WTC11 (cell line): Measurements from ENCODE around the gene SERP1. TPM values are rescaled to one million over a fixed set of nuclear protein-coding genes. Genes with fewer than 3 reads are reported as not detected.

ENCODE experiments used
- ATAC-seq: fragments of 200-7000 bp; cut with Tn5 transposase; 2 replicates; pipeline ENCODE4 v1.10.0; 2021; ENCODE audit warnings: mild to moderate bottlenecking, moderate library complexity
- CTCF ChIA-PET: fragments of 300-600 bp; sonication (Branson Sonifier 250); formaldehyde crosslinking; loops from one replicate; lab custom pipeline; 2021; ENCODE audit warnings: antibody characterized with exemption; lab: Charles Lee
- POLR2A ChIA-PET: fragments of 350-600 bp; sonication (Branson Sonifier 250); formaldehyde crosslinking; loops from one replicate; lab custom pipeline; 2021; ENCODE audit warnings: antibody characterized with exemption; lab: Charles Lee
- DNase-seq: peaks from one replicate; pipeline ENCODE4 v3.0.0; 2021; ENCODE audit warnings: low spot score
- H3K27ac Mint-ChIP-seq: 2 replicates; pipeline ENCODE4 v1.8.0; 2021; ENCODE audit warnings: mixed read lengths
- H3K27me3 Mint-ChIP-seq: 2 replicates; pipeline ENCODE4 v1.8.0; 2021; ENCODE audit warnings: low read depth, mild to moderate bottlenecking, moderate library complexity, mixed read lengths
- H3K36me3 Mint-ChIP-seq: 2 replicates; pipeline ENCODE4 v1.8.0; 2021; ENCODE audit warnings: mixed read lengths
- H3K4me1 Mint-ChIP-seq: 2 replicates; pipeline ENCODE4 v1.8.0; 2022; ENCODE audit warnings: mixed read lengths
- H3K4me3 Mint-ChIP-seq: 2 replicates; pipeline ENCODE4 v1.8.0; 2021; ENCODE audit warnings: mild to moderate bottlenecking, moderate library complexity, mixed read lengths
- H3K9me3 Mint-ChIP-seq: 2 replicates; pipeline ENCODE4 v1.8.0; 2021; ENCODE audit warnings: mixed read lengths
- ARID4B ChIP-seq: sonication (generic); formaldehyde crosslinking; IDR thresholded peaks from 2 replicates; pipeline ENCODE4 v1.8.0; 2023; ENCODE audit warnings: missing genetic modification reagents, mild to moderate bottlenecking, borderline replicate concordance
- ATF1 ChIP-seq: sonication (generic); formaldehyde crosslinking; IDR thresholded peaks from 2 replicates; pipeline ENCODE4 v1.8.1; 2023; ENCODE audit warnings: mild to moderate bottlenecking, moderate library complexity, missing genetic modification reagents
- CREB1 ChIP-seq: sonication (generic); formaldehyde crosslinking; IDR thresholded peaks from 2 replicates; pipeline ENCODE4 v1.8.0; 2023; ENCODE audit warnings: mild to moderate bottlenecking, missing genetic modification reagents
- CREM ChIP-seq: sonication (generic); formaldehyde crosslinking; IDR thresholded peaks from 2 replicates; pipeline ENCODE4 v1.8.1; 2022; ENCODE audit warnings: mild to moderate bottlenecking, missing genetic modification reagents, moderate library complexity
- CTCF ChIP-seq: fragments of 200-600 bp; IDR thresholded peaks from 2 replicates; pipeline ENCODE4 v1.8.0; 2022; ENCODE audit warnings: antibody characterized with exemption
- E2F5 ChIP-seq: sonication (generic); formaldehyde crosslinking; IDR thresholded peaks from 2 replicates; pipeline ENCODE4 v1.8.1; 2022; ENCODE audit warnings: mild to moderate bottlenecking, moderate library complexity, missing genetic modification reagents
- ELF4 ChIP-seq: sonication (generic); formaldehyde crosslinking; IDR thresholded peaks from 2 replicates; pipeline ENCODE4 v1.8.1; 2022; ENCODE audit warnings: low read depth, mild to moderate bottlenecking, moderate library complexity, missing genetic modification reagents
- FOXJ3 ChIP-seq: sonication (generic); formaldehyde crosslinking; IDR thresholded peaks from 2 replicates; pipeline ENCODE4 v1.9.0; 2021; ENCODE audit warnings: missing genetic modification reagents, mild to moderate bottlenecking, borderline replicate concordance
- FOXP1 ChIP-seq: sonication (generic); formaldehyde crosslinking; IDR thresholded peaks from 2 replicates; pipeline ENCODE4 v1.8.0; 2022; ENCODE audit warnings: missing genetic modification reagents, mild to moderate bottlenecking, moderate library complexity, borderline replicate concordance
- MAX ChIP-seq: sonication (generic); formaldehyde crosslinking; IDR thresholded peaks from 2 replicates; pipeline ENCODE4 v1.8.0; 2022; ENCODE audit warnings: mild to moderate bottlenecking, missing genetic modification reagents
- MXD4 ChIP-seq: fragments of 250-450 bp; sonication (Bioruptor Pico); IDR thresholded peaks from 2 replicates; pipeline ENCODE4 v1.8.0; 2021; ENCODE audit warnings: mild to moderate bottlenecking, moderate library complexity, borderline replicate concordance
- NFYB ChIP-seq: sonication (generic); formaldehyde crosslinking; conservative IDR thresholded peaks from 2 replicates; pipeline ENCODE4 v1.8.0; 2022; ENCODE audit warnings: low read depth, missing genetic modification reagents
- RELA ChIP-seq: sonication (generic); formaldehyde crosslinking; IDR thresholded peaks from 2 replicates; pipeline ENCODE4 v1.8.1; 2022; ENCODE audit warnings: missing genetic modification reagents, mild to moderate bottlenecking, borderline replicate concordance
- TCF7 ChIP-seq: sonication (generic); formaldehyde crosslinking; IDR thresholded peaks from 2 replicates; pipeline ENCODE4 v1.8.0; 2022; ENCODE audit warnings: mild to moderate bottlenecking, low read depth, missing genetic modification reagents, moderate library complexity
- ZNF232 ChIP-seq: sonication (generic); formaldehyde crosslinking; IDR thresholded peaks from 2 replicates; pipeline ENCODE4 v1.8.0; 2022; ENCODE audit warnings: mild to moderate bottlenecking, missing genetic modification reagents
- ZNF263 ChIP-seq: sonication (generic); formaldehyde crosslinking; IDR thresholded peaks from 2 replicates; pipeline ENCODE4 v1.8.1; 2022; ENCODE audit warnings: low read depth, mild to moderate bottlenecking, moderate library complexity, missing genetic modification reagents
- ZNF423 ChIP-seq: fragments of 250-450 bp; sonication (Bioruptor Pico); IDR thresholded peaks from 2 replicates; pipeline ENCODE4 v2.1.2; 2022; ENCODE audit warnings: mild to moderate bottlenecking, moderate library complexity
- total RNA-seq: library from RNA; stranded (reverse); gene quantifications from 3 replicates; pipeline ENCODE4 v1.2.3, GENCODE V29; 2021
- TF ChIP-seq, protein P1 (sequence below): sonication (generic); formaldehyde crosslinking; IDR thresholded peaks from 2 replicates; pipeline ENCODE4 v1.8.0; 2022; ENCODE audit warnings: mild to moderate bottlenecking, missing genetic modification reagents

The SERP1 gene
- total RNA-seq, 1 experiment from 2014 or later: 98.3 TPM

GRCh38 chr3:150521463-150521862 lies 24.8 kb downstream of the SERP1 start (continued):
- TF ChIP-seq, protein P1, sequence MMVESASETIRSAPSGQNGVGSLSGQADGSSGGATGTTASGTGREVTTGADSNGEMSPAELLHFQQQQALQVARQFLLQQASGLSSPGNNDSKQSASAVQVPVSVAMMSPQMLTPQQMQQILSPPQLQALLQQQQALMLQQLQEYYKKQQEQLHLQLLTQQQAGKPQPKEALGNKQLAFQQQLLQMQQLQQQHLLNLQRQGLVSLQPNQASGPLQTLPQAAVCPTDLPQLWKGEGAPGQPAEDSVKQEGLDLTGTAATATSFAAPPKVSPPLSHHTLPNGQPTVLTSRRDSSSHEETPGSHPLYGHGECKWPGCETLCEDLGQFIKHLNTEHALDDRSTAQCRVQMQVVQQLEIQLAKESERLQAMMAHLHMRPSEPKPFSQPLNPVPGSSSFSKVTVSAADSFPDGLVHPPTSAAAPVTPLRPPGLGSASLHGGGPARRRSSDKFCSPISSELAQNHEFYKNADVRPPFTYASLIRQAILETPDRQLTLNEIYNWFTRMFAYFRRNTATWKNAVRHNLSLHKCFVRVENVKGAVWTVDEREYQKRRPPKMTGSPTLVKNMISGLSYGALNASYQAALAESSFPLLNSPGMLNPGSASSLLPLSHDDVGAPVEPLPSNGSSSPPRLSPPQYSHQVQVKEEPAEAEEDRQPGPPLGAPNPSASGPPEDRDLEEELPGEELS (CRISPR knock-in tag): no peak
- TF ChIP-seq ELF4 (CRISPR knock-in tag) (no peak), CREB1 (no peak)

DNA sequence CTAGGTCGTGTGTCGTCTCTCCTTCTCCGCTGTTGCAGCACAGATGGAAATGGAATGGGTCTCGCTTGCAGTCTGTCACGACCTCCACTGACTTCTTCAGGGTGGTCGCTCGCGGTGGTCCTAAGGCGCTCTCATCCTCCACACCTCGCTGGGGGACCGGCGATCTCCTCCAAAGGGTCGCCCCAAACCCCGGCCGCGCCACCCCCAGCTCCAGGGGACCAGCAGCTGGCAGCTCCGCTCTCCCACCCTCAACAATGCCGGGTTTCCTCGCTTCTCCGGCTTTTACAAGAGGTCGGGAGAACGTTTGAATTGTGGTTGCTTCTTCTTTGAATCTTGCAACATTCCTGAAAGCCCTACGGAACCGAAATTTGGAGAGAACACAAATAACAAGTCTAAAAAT lies 25.9 kb downstream of the SERP1 start:
- ATAC-seq: no peak
- POLR2A ChIA-PET: no interaction called here
- TF ChIP-seq NFYB (CRISPR knock-in tag) (no peak), ZNF423 (CRISPR knock-in tag) (no peak), CREM (CRISPR knock-in tag) (no peak), CTCF (no peak), E2F5 (CRISPR knock-in tag) (no peak)
- TF ChIP-seq, protein P1 (CRISPR knock-in tag): no peak
- no peak for DNase-seq
- Mint-ChIP-seq H3K27me3 (no peaks in the 10 kb centered on the region), H3K9me3 (peaks cover 34% of the 10 kb centered on the region), H3K27ac (no peak overlapping the region), H3K36me3 (peaks cover 21% of the 10 kb centered on the region), H3K4me1 (0 out of 2 replicates have a peak, but pooled peaks cover 5% of the 10 kb centered on the region), H3K4me3 (no peak overlapping the region)
- CTCF ChIA-PET: interaction anchor here (0.9 kb wide), 1 partner anchor 8 kb away, joined by 3 read pairs; no protein-coding TSS in a partner anchor

GRCh38 chr3:150519026-150519425 lies 27.3 kb downstream of the SERP1 start:
- Mint-ChIP-seq H3K4me3 (no peak overlapping the region), H3K9me3 (peaks cover 36% of the 10 kb centered on the region), H3K27me3 (no peaks in the 10 kb centered on the region), H3K27ac (no peak overlapping the region), H3K36me3 (peaks cover 23% of the 10 kb centered on the region), H3K4me1 (0 out of 2 replicates have a peak, but pooled peaks cover 5% of the 10 kb centered on the region)
- no peak for ATAC-seq
- no peak for DNase-seq
- TF ChIP-seq MAX (CRISPR knock-in tag) (no peak), FOXJ3 (no peak)
- ChIA-PET POLR2A (no interaction called here), CTCF (no interaction called here)

DNA sequence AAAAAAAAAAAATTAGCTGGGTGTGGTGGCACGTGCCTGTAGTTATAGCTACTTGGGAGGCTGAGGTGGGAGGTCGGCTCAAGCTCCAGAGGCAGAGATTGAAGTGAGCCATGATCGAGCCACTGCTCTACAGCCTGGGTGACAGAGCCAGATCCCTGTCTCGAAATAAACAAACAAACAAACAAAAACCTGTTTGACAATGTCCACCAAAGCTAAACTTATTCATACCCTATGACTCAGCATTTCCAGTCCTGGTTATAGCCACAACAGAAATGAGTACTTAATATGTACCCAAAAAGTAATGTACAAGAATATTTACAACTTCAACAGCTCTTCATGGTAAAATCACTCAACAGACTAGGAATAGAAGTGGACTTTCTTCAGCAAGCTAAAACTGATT lies 31.1 kb downstream of the SERP1 start:
- Mint-ChIP-seq H3K4me3 (no peak overlapping the region), H3K27me3 (no peaks in the 10 kb centered on the region; the same call in 1 of the 2 replicates), H3K27ac (no peak overlapping the region), H3K4me1 (peaks cover 23% of the 10 kb centered on the region), H3K36me3 (peaks cover 23% of the 10 kb centered on the region), H3K9me3 (peaks cover 36% of the 10 kb centered on the region)
- TF ChIP-seq MXD4 (CRISPR knock-in tag): no peak
- TF ChIP-seq ZNF263: no peak
- TF ChIP-seq ARID4B (CRISPR knock-in tag): no peak
- TF ChIP-seq ZNF232 (CRISPR knock-in tag): no peak
- no peak for TF ChIP-seq ATF1 (CRISPR knock-in tag)
- no peak for TF ChIP-seq RELA
- no peak for TF ChIP-seq TCF7 (CRISPR knock-in tag)
- no peak for TF ChIP-seq FOXP1 (CRISPR knock-in tag)
- ChIA-PET POLR2A (no interaction called here), CTCF (interaction anchor here (1.2 kb wide), 1 partner anchor 11 kb away, joined by 3 read pairs; no protein-coding TSS in a partner anchor)
- ATAC-seq (no peak), DNase-seq (no peak)
